H1 (cell line): ENCODE results near the gene IQCE. TPM values are rescaled to one million over a fixed set of nuclear protein-coding genes. Genes with fewer than 3 reads are reported as not detected.

Experiments
- CTCF ChIA-PET: fragments of 300-600 bp; sonication (Branson Sonifier 250); formaldehyde crosslinking; loops from one replicate; lab custom pipeline; 2021; ENCODE audit not compliant: partially characterized antibody; lab: Charles Lee
- POLR2A ChIA-PET: fragments of 300-600 bp; sonication (Branson Sonifier 250); formaldehyde crosslinking; loops from one replicate; lab custom pipeline; 2021; ENCODE audit warnings: inconsistent platforms; ENCODE audit not compliant: partially characterized antibody; lab: Charles Lee
- DNase-seq, 2 experiments: peaks; one replicate each; pipeline versions ENCODE4 v3.0.0 to v3.0.0-alpha.2; 2010 to 2022; ENCODE audit warnings: low spot score in 2 of 2, low read depth in 1 of 2, mixed read lengths in 1 of 2
- FAIRE-seq: peaks from 2 replicates; lab custom pipeline; 2011; peaks lifted over from hg19 to GRCh38; lab: Jason Lieb, UNC
- H2AFZ ChIP-seq: 2 replicates; pipeline ENCODE4 v1.8.1; 2012; ENCODE audit warnings: low read length, inconsistent platforms
- H2AK5ac ChIP-seq: 2 replicates; pipeline ENCODE4 v1.6.1; 2013; ENCODE audit warnings: low read depth, low read length
- H2BK120ac ChIP-seq: replicated peaks from 2 replicates; pipeline ENCODE3; 2013; ENCODE audit warnings: low read depth, low read length, inconsistent platforms
- H2BK12ac ChIP-seq: 2 replicates; pipeline ENCODE4 v1.6.1; 2013; ENCODE audit warnings: low read depth, low read length
- H2BK15ac ChIP-seq: 2 replicates; pipeline ENCODE4 v1.6.1; 2013; ENCODE audit warnings: low read length
- H2BK20ac ChIP-seq: 2 replicates; pipeline ENCODE4 v1.6.1; 2013; ENCODE audit warnings: low read length
- H2BK5ac ChIP-seq: 2 replicates; pipeline ENCODE4 v1.6.1; 2013; ENCODE audit warnings: low read depth, low read length
- H3K14ac ChIP-seq: 2 replicates; pipeline ENCODE4 v1.6.1; 2013; ENCODE audit warnings: inconsistent platforms; ENCODE audit not compliant: insufficient read length
- H3K18ac ChIP-seq: 2 replicates; pipeline ENCODE4 v1.6.1; 2013; ENCODE audit warnings: low read length; ENCODE audit errors: extremely low read depth
- H3K23ac ChIP-seq: 2 replicates; pipeline ENCODE4 v1.6.1; 2013; ENCODE audit warnings: inconsistent platforms; ENCODE audit not compliant: insufficient read length
- H3K23me2 ChIP-seq: 2 replicates; pipeline ENCODE4 v1.6.1; 2013; ENCODE audit warnings: low read depth, low read length
- H3K27ac ChIP-seq: 2 replicates; pipeline ENCODE4 v1.6.1; 2011; ENCODE audit warnings: low read depth, low read length, inconsistent platforms
- H3K27me3 ChIP-seq, 4 experiments: replicated peaks in 1 of 4; 1 replicate in 1 of 4; 2 replicates in 3 of 4; pipeline versions ENCODE4 v1.6.1 to v1.8.1; 2011 to 2013; ENCODE audit warnings: low read length in 3 of 4, mild to moderate bottlenecking in 3 of 4, inconsistent platforms in 2 of 4, mixed read lengths in 2 of 4, moderate library complexity in 1 of 4; ENCODE audit not compliant: control insufficient read depth in 3 of 4, insufficient read depth in 3 of 4; ENCODE audit errors: extremely low read depth in 1 of 4
- H3K36me3 ChIP-seq, 4 experiments: 2 replicates each; pipeline versions ENCODE4 v1.6.1 to v1.8.1; 2011 to 2013; ENCODE audit warnings: mild to moderate bottlenecking in 4 of 4, low read length in 3 of 4, moderate library complexity in 2 of 4, control low read depth in 1 of 4, inconsistent platforms in 1 of 4; ENCODE audit not compliant: insufficient read depth in 4 of 4, control insufficient read depth in 2 of 4
- H3K4ac ChIP-seq: replicated peaks from 2 replicates; pipeline ENCODE3; 2013; ENCODE audit warnings: low read length, low read depth, mixed read lengths, inconsistent platforms; ENCODE audit not compliant: insufficient read length
- H3K4me1 ChIP-seq, 4 experiments: replicated peaks in 1 of 4; 1 replicate in 1 of 4; 2 replicates in 3 of 4; pipeline versions ENCODE4 v1.6.1 to v1.8.1; 2011 to 2013; ENCODE audit warnings: low read length in 3 of 4, inconsistent platforms in 2 of 4, mixed read lengths in 1 of 4; ENCODE audit not compliant: insufficient read depth in 4 of 4, control insufficient read depth in 3 of 4
- H3K4me2 ChIP-seq, 2 experiments: 2 replicates each; pipeline versions ENCODE4 v1.6.1 to v1.8.1; 2011 to 2013; ENCODE audit warnings: low read depth in 2 of 2, low read length in 2 of 2, control low read depth in 1 of 2, inconsistent platforms in 1 of 2, mild to moderate bottlenecking in 1 of 2; ENCODE audit not compliant: insufficient read depth in 1 of 2
- H3K4me3 ChIP-seq, 4 experiments: fragments of 200-600, 300-600 bp in 1 of 4; sonication (generic), shearing (Covaris generic), sonication (Bioruptor Twin) in 1 of 4; 2 replicates each; pipeline versions ENCODE4 v1.5.1 to v1.8.1; 2011 to 2016; ENCODE audit warnings: low read length in 4 of 4, low read depth in 3 of 4, control low read depth in 2 of 4, inconsistent platforms in 2 of 4, mild to moderate bottlenecking in 2 of 4, mixed read lengths in 1 of 4, moderate library complexity in 1 of 4; ENCODE audit not compliant: insufficient read depth in 2 of 4; ENCODE audit errors: extremely low read depth in 1 of 4
- H3K56ac ChIP-seq: replicated peaks from 2 replicates; pipeline ENCODE3; 2013; ENCODE audit warnings: low read depth, mild to moderate bottlenecking, mixed read lengths, low read length, inconsistent platforms; ENCODE audit not compliant: insufficient read length
- H3K79me1 ChIP-seq: 2 replicates; pipeline ENCODE4 v1.6.1; 2013; ENCODE audit warnings: low read depth, low read length, control low read depth
- H3K79me2 ChIP-seq, 2 experiments: 2 replicates each; pipeline versions ENCODE4 v1.6.1 to v1.8.1; 2012 to 2013; ENCODE audit warnings: low read length in 2 of 2, mild to moderate bottlenecking in 2 of 2, inconsistent platforms in 1 of 2; ENCODE audit not compliant: insufficient read depth in 2 of 2, control insufficient read depth in 1 of 2
- H3K9ac ChIP-seq, 4 experiments: replicated peaks in 1 of 4; 1 replicate in 1 of 4; 2 replicates in 3 of 4; pipeline versions ENCODE4 v1.6.1 to v1.8.1; 2011 to 2013; ENCODE audit warnings: low read depth in 3 of 4, low read length in 3 of 4, control low read depth in 2 of 4, mild to moderate bottlenecking in 2 of 4, moderate library complexity in 2 of 4, inconsistent platforms in 1 of 4; ENCODE audit errors: extremely low read depth in 1 of 4
- H3K9me3 ChIP-seq, 2 experiments: 2 replicates each; pipeline versions ENCODE4 v1.6.1 to v1.8.1; 2012 to 2013; ENCODE audit warnings: mild to moderate bottlenecking in 2 of 2, moderate library complexity in 2 of 2, control low read depth in 1 of 2, inconsistent platforms in 1 of 2, low read depth in 1 of 2, low read length in 1 of 2, mixed read lengths in 1 of 2; ENCODE audit not compliant: insufficient read depth in 2 of 2
- H4K20me1 ChIP-seq, 2 experiments: replicated peaks in 1 of 2; 2 replicates each; pipeline versions ENCODE3 to v1.8.1; 2011 to 2013; ENCODE audit warnings: inconsistent platforms in 2 of 2, low read length in 2 of 2, mild to moderate bottlenecking in 1 of 2; ENCODE audit not compliant: insufficient read depth in 2 of 2, control insufficient read depth in 1 of 2
- H4K5ac ChIP-seq: 2 replicates; pipeline ENCODE4 v1.6.1; 2013; ENCODE audit warnings: low read length, low read depth, mixed read lengths, inconsistent platforms; ENCODE audit not compliant: insufficient read length
- H4K8ac ChIP-seq: 2 replicates; pipeline ENCODE4 v1.8.0; 2013; ENCODE audit warnings: mild to moderate bottlenecking, moderate library complexity, low read length, inconsistent platforms; ENCODE audit not compliant: insufficient read depth; ENCODE audit errors: extremely low read depth
- H4K91ac ChIP-seq: replicated peaks from 2 replicates; pipeline ENCODE3; 2013; ENCODE audit warnings: low read length, mixed read lengths, inconsistent platforms; ENCODE audit not compliant: insufficient read length
- JUN ChIP-seq: IDR thresholded peaks from 2 replicates; pipeline ENCODE4 v1.6.1; 2011; ENCODE audit warnings: low read depth, mild to moderate bottlenecking, improper control_type of control experiment, low read length
- WGBS, 2 experiments: shearing (Covaris generic) in 1 of 2; methylation state at CpG; one replicate each; pipeline versions ENCODE4 v1.1.6 to v1.1.7; 2013 to 2015; ENCODE audit warnings: low lambda C conversion rate in 2 of 2, mixed read lengths in 2 of 2, inconsistent platforms in 1 of 2, low coverage in 1 of 2, missing lambda C conversion rate in 1 of 2; ENCODE audit not compliant: insufficient replicate concordance in 2 of 2, insufficient coverage in 1 of 2, insufficient read length in 1 of 2; ENCODE audit errors: extremely low coverage in 1 of 2, missing lambda C conversion rate in 1 of 2; 5-methylcytosine and 5-hydroxymethylcytosine counted together
- polyA plus RNA-seq, 7 experiments: library from polyadenylated mRNA; depleted of rRNA in 3 of 7; stranded (reverse) in 5 of 7; unstranded in 2 of 7; fragments of >200 nt in 5 of 7; fragments of 200-250 nt in 2 of 7; gene quantifications; 1 replicate in 5 of 7; 2 replicates in 1 of 7; 4 replicates in 1 of 7; pipeline versions ENCODE4 v1.2.1 to v1.2.3, GENCODE V29; 2011 to 2013; ENCODE audit warnings: missing spikeins in 2 of 7, mixed read lengths in 2 of 7
- total RNA-seq: library from RNA; stranded (reverse); fragmentation: NEBNext Ultra II Directional; extraction: Animal tissue kit (Norgen Biotek cat#: 25700); gene quantifications from 2 replicates; pipeline ENCODE4 v1.2.1, GENCODE V29; 2021
- TF ChIP-seq, protein P1 (sequence below): IDR thresholded peaks from 2 replicates; pipeline ENCODE4 v1.6.1; 2012; ENCODE audit warnings: inconsistent platforms

Gene IQCE
- total and polyA plus RNA-seq, 2 of the 8 experiments (the other 6 are each of a cell fraction or from before 2014, with no cell fraction given) = 2.2 to 4.9 TPM

DNA sequence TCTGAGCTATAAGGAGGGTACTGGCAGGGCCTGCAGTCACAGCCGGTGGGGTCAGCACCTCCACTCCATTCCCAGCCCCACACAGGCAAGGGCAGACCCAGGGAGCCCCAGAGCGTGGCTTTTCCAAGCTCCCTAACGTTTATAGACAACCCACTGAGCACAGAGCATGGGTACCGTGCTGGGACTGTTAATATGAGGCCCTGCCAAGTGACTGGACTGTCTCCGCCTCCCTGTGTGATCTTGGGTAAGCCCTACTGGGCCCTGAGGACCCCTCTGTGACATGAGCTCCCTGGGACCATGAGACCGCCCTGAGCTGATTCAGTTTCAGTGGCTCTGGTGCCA lies 85.4 kb downstream of the IQCE start:
- Histone ChIP-seq H2BK15ac (no peak overlapping the region), H3K18ac (no peak overlapping the region; the same call in 1 of the 2 replicates), H2BK20ac (no peak overlapping the region), H3K23ac (no peak overlapping the region), H3K14ac (no peak overlapping the region), H4K20me1 (peaks cover 17 to 46% of the 10 kb centered on the region in 2 experiments), H2AK5ac (no peak overlapping the region; the same call in 1 of the 2 replicates), H4K8ac (no peak overlapping the region), H3K4me1 (peaks cover 3 to 46% (median 39%) of the 10 kb centered on the region in 4 experiments), H3K27ac (peak overlapping the region; percentile 54; the same call in 1 of the 2 replicates), H3K4ac (no peak overlapping the region), H3K79me1 (peaks cover 24% of the 10 kb centered on the region), H3K4me3 (no peak overlapping the region), H3K23me2 (no peaks in the 10 kb centered on the region; the same call in 1 of the 2 replicates), H3K9ac (no peak overlapping the region), H2BK12ac (no peak overlapping the region), H3K56ac (no peak overlapping the region), H3K4me2 (no peak overlapping the region), H2BK5ac (peak overlapping the region; percentile 90; the same call in 1 of the 2 replicates), H3K36me3 (peaks cover 0 to 20% (median 7%) of the 10 kb centered on the region in 4 experiments; a peak in 5 of 8 replicates), H3K27me3 (no peaks in the 10 kb centered on the region), H4K5ac (peak overlapping the region; percentile 12), H2AFZ (no peak overlapping the region), H4K91ac (no peak overlapping the region), H3K9me3 (no peaks in the 10 kb centered on the region), H2BK120ac (no peak overlapping the region), H3K79me2 (peaks cover 0 to 41% of the 10 kb centered on the region in 2 experiments; a peak in 2 of 4 replicates)
- FAIRE-seq (no peak), DNase-seq (no peak)
- WGBS, 2 experiments = 93% methylated on average over 6 of the region's 6 CpGs; no CpG with 5 or more reads in 1 of the 2 experiments
- POLR2A ChIA-PET = interaction anchor here (0.6 to 6.8 kb wide), 10 partner anchors 8 to 119 kb away, joined by 3 to 52 read pairs (median 5); partner anchors contain the start of genes IQCE and TTYH3
- CTCF ChIA-PET = interaction anchor here (0.8 to 4.6 kb wide), 20 partner anchors 10 to 193 kb away, joined by 3 to 29 read pairs (median 8); no protein-coding TSS in a partner anchor
- no peak for TF ChIP-seq JUN
- TF ChIP-seq, protein P1, sequence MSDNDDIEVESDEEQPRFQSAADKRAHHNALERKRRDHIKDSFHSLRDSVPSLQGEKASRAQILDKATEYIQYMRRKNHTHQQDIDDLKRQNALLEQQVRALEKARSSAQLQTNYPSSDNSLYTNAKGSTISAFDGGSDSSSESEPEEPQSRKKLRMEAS = no peak
